GM23338 (cell line): ENCODE data around the gene KEAP1. TPM values are rescaled to one million over a fixed set of nuclear protein-coding genes. Genes with fewer than 3 reads are reported as not detected.

Experiments
- ATAC-seq: fragments of 200-7000 bp; cut with Tn5 transposase; 3 replicates; pipeline ENCODE4 v1.9.1; 2020
- DNase-seq: peaks from one replicate; pipeline ENCODE4 v3.0.0-alpha.2; 2015; ENCODE audit warnings: low spot score
- H2AFZ ChIP-seq: fragments of 200-600 bp; sonication (generic); 2 replicates; pipeline ENCODE4 v1.8.0; 2016; ENCODE audit warnings: antibody characterized with exemption, mild to moderate bottlenecking, moderate library complexity
- H3F3A ChIP-seq: fragments of 200-600 bp; sonication (generic); replicated peaks from 2 replicates; pipeline ENCODE4 v1.8.0; 2017; ENCODE audit warnings: antibody characterized with exemption, mixed run types, low read depth
- H3K27ac ChIP-seq: fragments of 200-600 bp; sonication (generic); 2 replicates; pipeline ENCODE4 v1.6.1; 2016; ENCODE audit warnings: low read depth
- H3K27me3 ChIP-seq: fragments of 200-600 bp; sonication (generic); 2 replicates; pipeline ENCODE4 v1.8.0; 2016; ENCODE audit warnings: mild to moderate bottlenecking, mixed run types, moderate library complexity; ENCODE audit not compliant: insufficient read depth
- H3K36me3 ChIP-seq: fragments of 200-600 bp; sonication (generic); 2 replicates; pipeline ENCODE4 v1.8.0; 2016; ENCODE audit warnings: mild to moderate bottlenecking; ENCODE audit not compliant: insufficient read depth
- H3K4me1 ChIP-seq: fragments of 200-600 bp; sonication (generic); 2 replicates; pipeline ENCODE4 v1.8.0; 2016; ENCODE audit warnings: mild to moderate bottlenecking, moderate library complexity; ENCODE audit not compliant: insufficient read depth
- H3K4me2 ChIP-seq: fragments of 200-600 bp; sonication (generic); 2 replicates; pipeline ENCODE4 v1.7.1; 2017; ENCODE audit warnings: mixed run types
- H3K4me3 ChIP-seq: fragments of 200-600 bp; sonication (generic); 2 replicates; pipeline ENCODE4 v1.6.1; 2016; ENCODE audit warnings: mixed run types
- H3K79me2 ChIP-seq: fragments of 200-600 bp; sonication (generic); replicated peaks from 2 replicates; pipeline ENCODE4 v1.8.0; 2017; ENCODE audit warnings: mild to moderate bottlenecking; ENCODE audit not compliant: insufficient read depth
- H3K9me2 ChIP-seq: fragments of 200-600 bp; sonication (generic); 2 replicates; pipeline ENCODE4 v1.8.0; 2017; ENCODE audit not compliant: insufficient read depth
- H4K20me1 ChIP-seq: fragments of 200-600 bp; sonication (generic); replicated peaks from 2 replicates; pipeline ENCODE4 v1.8.0; 2017; ENCODE audit warnings: mild to moderate bottlenecking; ENCODE audit not compliant: insufficient read depth
- H3K27ac Mint-ChIP-seq: 2 replicates; pipeline ENCODE4 v1.8.0; 2020; ENCODE audit warnings: inconsistent platforms, mild to moderate bottlenecking, moderate library complexity, mixed read lengths
- H3K27me3 Mint-ChIP-seq: 3 replicates; pipeline ENCODE4 v1.8.0; 2022; ENCODE audit warnings: low read depth, mild to moderate bottlenecking, moderate library complexity, mixed read lengths, inconsistent platforms; ENCODE audit not compliant: insufficient read depth, poor library complexity
- H3K36me3 Mint-ChIP-seq: 3 replicates; pipeline ENCODE4 v1.8.0; 2021; ENCODE audit warnings: low read depth, mild to moderate bottlenecking, inconsistent platforms, moderate library complexity, mixed read lengths
- H3K4me1 Mint-ChIP-seq: 3 replicates; pipeline ENCODE4 v1.8.0; 2020; ENCODE audit warnings: mild to moderate bottlenecking, inconsistent platforms, mixed read lengths
- H3K4me3 Mint-ChIP-seq: 3 replicates; pipeline ENCODE4 v1.8.0; 2021; ENCODE audit warnings: moderate library complexity, mild to moderate bottlenecking, inconsistent platforms, mixed read lengths
- H3K9me3 Mint-ChIP-seq: 3 replicates; pipeline ENCODE4 v1.8.0; 2020; ENCODE audit warnings: moderate library complexity, mild to moderate bottlenecking, inconsistent platforms, mixed read lengths
- EZH2phosphoT487 ChIP-seq: fragments of 200-600 bp; sonication (generic); IDR thresholded peaks from one replicate; pipeline ENCODE4 v1.8.1; 2018; ENCODE audit warnings: antibody characterized with exemption; ENCODE audit not compliant: unreplicated experiment
- polyA plus RNA-seq: library from polyadenylated mRNA; unstranded; fragments of >200 nt; fragmentation: Nextera tagmentation; extraction: Ambion mirVana; gene quantifications from 2 replicates; pipeline ENCODE4 v1.2.1, GENCODE V29; 2016
- total RNA-seq: library from RNA; depleted of rRNA; stranded (reverse); fragments of >200 nt; shearing (Covaris generic); gene quantifications from 2 replicates; pipeline ENCODE4 v1.2.3, GENCODE V29; 2014
- TF ChIP-seq, protein P1 (sequence below): fragments of 250-450 bp; sonication (Bioruptor Pico); IDR thresholded peaks from 2 replicates; pipeline ENCODE4 v1.5.0; 2020; ENCODE audit warnings: mild to moderate bottlenecking, moderate library complexity
- TF ChIP-seq, protein P2 (sequence below), 2 experiments: fragments of 200-600 bp in 1 of 2; sonication (generic) in 1 of 2; conservative IDR thresholded peaks; 2 replicates each; pipeline versions ENCODE4 v1.5.1 to v1.6.1; 2016 to 2017; ENCODE audit warnings: antibody characterized with exemption in 2 of 2, low read depth in 2 of 2, mild to moderate bottlenecking in 2 of 2, moderate library complexity in 1 of 2

KEAP1 gene
- total and polyA plus RNA-seq, 2 experiments from 2014 or later, result 57.8 to 77.5 TPM

DNA sequence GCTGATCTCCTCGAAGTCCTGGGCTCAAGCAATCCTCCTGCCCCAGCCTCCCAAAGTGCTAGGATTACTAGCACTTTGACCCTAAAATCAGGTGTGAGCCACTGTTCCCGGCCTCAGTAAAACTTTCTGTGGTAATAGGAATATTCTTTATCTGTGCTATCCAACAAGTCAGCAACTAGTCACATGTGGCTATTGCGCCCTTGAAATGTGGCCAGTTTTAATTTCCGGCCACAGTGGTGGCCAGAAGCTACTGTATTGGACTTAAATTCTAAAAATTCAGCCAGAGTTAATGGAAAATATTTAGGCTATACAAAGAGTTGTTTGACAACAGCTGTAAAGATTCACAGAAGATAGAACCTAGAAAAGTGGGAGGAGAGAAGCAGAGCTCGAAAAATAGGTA lies 30.0 kb downstream of the KEAP1 start (continued):
- TF ChIP-seq, protein P1, sequence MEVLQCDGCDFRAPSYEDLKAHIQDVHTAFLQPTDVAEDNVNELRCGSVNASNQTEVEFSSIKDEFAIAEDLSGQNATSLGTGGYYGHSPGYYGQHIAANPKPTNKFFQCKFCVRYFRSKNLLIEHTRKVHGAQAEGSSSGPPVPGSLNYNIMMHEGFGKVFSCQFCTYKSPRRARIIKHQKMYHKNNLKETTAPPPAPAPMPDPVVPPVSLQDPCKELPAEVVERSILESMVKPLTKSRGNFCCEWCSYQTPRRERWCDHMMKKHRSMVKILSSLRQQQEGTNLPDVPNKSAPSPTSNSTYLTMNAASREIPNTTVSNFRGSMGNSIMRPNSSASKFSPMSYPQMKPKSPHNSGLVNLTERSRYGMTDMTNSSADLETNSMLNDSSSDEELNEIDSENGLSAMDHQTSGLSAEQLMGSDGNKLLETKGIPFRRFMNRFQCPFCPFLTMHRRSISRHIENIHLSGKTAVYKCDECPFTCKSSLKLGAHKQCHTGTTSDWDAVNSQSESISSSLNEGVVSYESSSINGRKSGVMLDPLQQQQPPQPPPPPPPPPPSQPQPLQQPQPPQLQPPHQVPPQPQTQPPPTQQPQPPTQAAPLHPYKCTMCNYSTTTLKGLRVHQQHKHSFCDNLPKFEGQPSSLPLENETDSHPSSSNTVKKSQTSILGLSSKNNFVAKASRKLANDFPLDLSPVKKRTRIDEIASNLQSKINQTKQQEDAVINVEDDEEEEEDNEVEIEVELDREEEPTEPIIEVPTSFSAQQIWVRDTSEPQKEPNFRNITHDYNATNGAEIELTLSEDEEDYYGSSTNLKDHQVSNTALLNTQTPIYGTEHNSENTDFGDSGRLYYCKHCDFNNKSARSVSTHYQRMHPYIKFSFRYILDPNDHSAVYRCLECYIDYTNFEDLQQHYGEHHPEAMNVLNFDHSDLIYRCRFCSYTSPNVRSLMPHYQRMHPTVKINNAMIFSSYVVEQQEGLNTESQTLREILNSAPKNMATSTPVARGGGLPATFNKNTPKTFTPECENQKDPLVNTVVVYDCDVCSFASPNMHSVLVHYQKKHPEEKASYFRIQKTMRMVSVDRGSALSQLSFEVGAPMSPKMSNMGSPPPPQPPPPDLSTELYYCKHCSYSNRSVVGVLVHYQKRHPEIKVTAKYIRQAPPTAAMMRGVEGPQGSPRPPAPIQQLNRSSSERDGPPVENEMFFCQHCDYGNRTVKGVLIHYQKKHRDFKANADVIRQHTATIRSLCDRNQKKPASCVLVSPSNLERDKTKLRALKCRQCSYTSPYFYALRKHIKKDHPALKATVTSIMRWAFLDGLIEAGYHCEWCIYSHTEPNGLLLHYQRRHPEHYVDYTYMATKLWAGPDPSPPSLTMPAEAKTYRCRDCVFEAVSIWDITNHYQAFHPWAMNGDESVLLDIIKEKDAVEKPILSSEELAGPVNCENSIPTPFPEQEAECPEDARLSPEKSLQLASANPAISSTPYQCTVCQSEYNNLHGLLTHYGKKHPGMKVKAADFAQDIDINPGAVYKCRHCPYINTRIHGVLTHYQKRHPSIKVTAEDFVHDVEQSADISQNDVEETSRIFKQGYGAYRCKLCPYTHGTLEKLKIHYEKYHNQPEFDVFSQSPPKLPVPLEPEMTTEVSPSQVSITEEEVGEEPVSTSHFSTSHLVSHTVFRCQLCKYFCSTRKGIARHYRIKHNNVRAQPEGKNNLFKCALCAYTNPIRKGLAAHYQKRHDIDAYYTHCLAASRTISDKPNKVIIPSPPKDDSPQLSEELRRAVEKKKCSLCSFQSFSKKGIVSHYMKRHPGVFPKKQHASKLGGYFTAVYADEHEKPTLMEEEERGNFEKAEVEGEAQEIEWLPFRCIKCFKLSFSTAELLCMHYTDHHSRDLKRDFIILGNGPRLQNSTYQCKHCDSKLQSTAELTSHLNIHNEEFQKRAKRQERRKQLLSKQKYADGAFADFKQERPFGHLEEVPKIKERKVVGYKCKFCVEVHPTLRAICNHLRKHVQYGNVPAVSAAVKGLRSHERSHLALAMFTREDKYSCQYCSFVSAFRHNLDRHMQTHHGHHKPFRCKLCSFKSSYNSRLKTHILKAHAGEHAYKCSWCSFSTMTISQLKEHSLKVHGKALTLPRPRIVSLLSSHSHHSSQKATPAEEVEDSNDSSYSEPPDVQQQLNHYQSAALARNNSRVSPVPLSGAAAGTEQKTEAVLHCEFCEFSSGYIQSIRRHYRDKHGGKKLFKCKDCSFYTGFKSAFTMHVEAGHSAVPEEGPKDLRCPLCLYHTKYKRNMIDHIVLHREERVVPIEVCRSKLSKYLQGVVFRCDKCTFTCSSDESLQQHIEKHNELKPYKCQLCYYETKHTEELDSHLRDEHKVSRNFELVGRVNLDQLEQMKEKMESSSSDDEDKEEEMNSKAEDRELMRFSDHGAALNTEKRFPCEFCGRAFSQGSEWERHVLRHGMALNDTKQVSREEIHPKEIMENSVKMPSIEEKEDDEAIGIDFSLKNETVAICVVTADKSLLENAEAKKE (CRISPR knock-in tag), result no peak
- no peak for TF ChIP-seq EZH2phosphoT487

DNA sequence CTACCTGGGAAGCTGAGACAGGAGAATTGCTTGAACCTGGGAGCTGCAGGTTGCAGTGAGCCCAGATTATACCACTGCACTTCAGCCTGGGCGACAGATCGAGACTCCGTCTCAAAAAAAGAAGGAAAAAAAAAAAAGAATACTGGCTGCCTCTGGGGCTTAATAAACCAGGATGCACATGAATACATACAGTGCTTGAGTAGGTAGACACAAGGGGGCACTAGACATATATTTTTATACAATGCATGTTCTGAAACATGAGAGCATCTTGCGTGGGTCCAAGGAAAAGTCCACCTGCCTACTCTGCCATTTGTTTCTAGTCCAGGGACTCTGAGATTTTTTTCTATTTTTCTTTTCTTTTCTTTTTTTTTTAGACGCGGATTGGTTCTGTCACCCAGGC lies 31.2 kb downstream of the KEAP1 start:
- DNase-seq (peak; percentile 43), ATAC-seq (no peak)
- no peak overlapping the region for H2AFZ ChIP-seq
- H4K20me1 ChIP-seq, result no peaks in the 10 kb centered on the region
- H3K36me3 ChIP-seq, result no peaks in the 10 kb centered on the region
- H3K27ac ChIP-seq, result no peak overlapping the region
- H3K36me3 Mint-ChIP-seq, result no peaks in the 10 kb centered on the region; the same call in 2 of the 3 replicates
- H3K4me3 ChIP-seq, result no peak overlapping the region
- peaks cover 3% of the 10 kb centered on the region for H3K27me3 Mint-ChIP-seq
- H3K4me2 ChIP-seq, result no peak overlapping the region
- peaks cover 23% of the 10 kb centered on the region for H3K4me1 ChIP-seq
- peaks cover 20% of the 10 kb centered on the region for H3K4me1 Mint-ChIP-seq
- no peak overlapping the region for H3K27ac Mint-ChIP-seq
- no peaks in the 10 kb centered on the region for H3F3A ChIP-seq
- no peaks in the 10 kb centered on the region for H3K9me3 Mint-ChIP-seq
- H3K9me2 ChIP-seq, result no peaks in the 10 kb centered on the region
- TF ChIP-seq, protein P2, sequence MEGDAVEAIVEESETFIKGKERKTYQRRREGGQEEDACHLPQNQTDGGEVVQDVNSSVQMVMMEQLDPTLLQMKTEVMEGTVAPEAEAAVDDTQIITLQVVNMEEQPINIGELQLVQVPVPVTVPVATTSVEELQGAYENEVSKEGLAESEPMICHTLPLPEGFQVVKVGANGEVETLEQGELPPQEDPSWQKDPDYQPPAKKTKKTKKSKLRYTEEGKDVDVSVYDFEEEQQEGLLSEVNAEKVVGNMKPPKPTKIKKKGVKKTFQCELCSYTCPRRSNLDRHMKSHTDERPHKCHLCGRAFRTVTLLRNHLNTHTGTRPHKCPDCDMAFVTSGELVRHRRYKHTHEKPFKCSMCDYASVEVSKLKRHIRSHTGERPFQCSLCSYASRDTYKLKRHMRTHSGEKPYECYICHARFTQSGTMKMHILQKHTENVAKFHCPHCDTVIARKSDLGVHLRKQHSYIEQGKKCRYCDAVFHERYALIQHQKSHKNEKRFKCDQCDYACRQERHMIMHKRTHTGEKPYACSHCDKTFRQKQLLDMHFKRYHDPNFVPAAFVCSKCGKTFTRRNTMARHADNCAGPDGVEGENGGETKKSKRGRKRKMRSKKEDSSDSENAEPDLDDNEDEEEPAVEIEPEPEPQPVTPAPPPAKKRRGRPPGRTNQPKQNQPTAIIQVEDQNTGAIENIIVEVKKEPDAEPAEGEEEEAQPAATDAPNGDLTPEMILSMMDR (conservative IDR thresholded peaks at IDR 0.05; ENCODE audit: low read depth in 2 of 2), result peak; percentile 33 to 34
- TF ChIP-seq EZH2phosphoT487, result no peak
- no peak overlapping the region for H3K4me3 Mint-ChIP-seq
- no peaks in the 10 kb centered on the region for H3K79me2 ChIP-seq
- no peaks in the 10 kb centered on the region for H3K27me3 ChIP-seq
